IMR-90 (cell line): ENCODE data around the gene COPA. TPM values are rescaled to one million over a fixed set of nuclear protein-coding genes. Genes with fewer than 3 reads are reported as not detected.

Experiments
- ATAC-seq: fragments of 200-7000 bp; cut with Tn5 transposase; 2 replicates; pipeline ENCODE4 v1.9.1; 2020; ENCODE audit warnings: low read depth, mild to moderate bottlenecking, moderate library complexity
- BruUV-seq: library from RNA; stranded (reverse); fragments of 400-500 nt; replicated peaks from 2 replicates; lab custom pipeline; 2021; lab: Mats Ljungman, UMichigan
- CTCF ChIA-PET: fragments of 300-600 bp; formaldehyde crosslinking; extraction: SDS; loops from one replicate; lab custom pipeline; 2021; ENCODE audit warnings: antibody characterized with exemption; lab: Yijun Ruan, JAX
- POLR2A ChIA-PET: fragments of 300-600 bp; sonication (Branson Sonifier 250); formaldehyde crosslinking; loops from one replicate; lab custom pipeline; 2022; ENCODE audit warnings: antibody characterized with exemption; ENCODE audit not compliant: unreplicated experiment; lab: Charles Lee
- DNase-seq: peaks from one replicate; pipeline ENCODE4 v3.0.0; 2013
- H2AFZ ChIP-seq: replicated peaks from 2 replicates; pipeline ENCODE3; 2013; ENCODE audit warnings: low read length, mild to moderate bottlenecking; ENCODE audit not compliant: poor library complexity
- H2AK5ac ChIP-seq: 2 replicates; pipeline ENCODE4 v1.6.1; 2013; ENCODE audit warnings: low read depth, low read length, inconsistent platforms
- H2AK9ac ChIP-seq: replicated peaks from 2 replicates; pipeline ENCODE3; 2013; ENCODE audit warnings: mild to moderate bottlenecking, low read depth, low read length, moderate library complexity; ENCODE audit not compliant: poor library complexity
- H2BK120ac ChIP-seq: 2 replicates; pipeline ENCODE4 v1.6.1; 2013; ENCODE audit warnings: low read depth, low read length, inconsistent platforms
- H2BK15ac ChIP-seq: 3 replicates; pipeline ENCODE4 v1.6.1; 2013; ENCODE audit warnings: low read depth, low read length, inconsistent platforms
- H2BK20ac ChIP-seq: 2 replicates; pipeline ENCODE4 v1.6.1; 2013; ENCODE audit warnings: low read depth, mild to moderate bottlenecking, inconsistent platforms, low read length, moderate library complexity
- H2BK5ac ChIP-seq: 2 replicates; pipeline ENCODE4 v1.6.1; 2013; ENCODE audit warnings: mild to moderate bottlenecking, low read depth, low read length, inconsistent platforms; ENCODE audit not compliant: poor library complexity, severe bottlenecking
- H3K14ac ChIP-seq: replicated peaks from 2 replicates; pipeline ENCODE4 v1.6.1; 2013; ENCODE audit warnings: low read depth, low read length, inconsistent platforms
- H3K18ac ChIP-seq: 2 replicates; pipeline ENCODE4 v1.6.1; 2013; ENCODE audit warnings: low read depth, low read length, control low read depth
- H3K23ac ChIP-seq: 2 replicates; pipeline ENCODE4 v1.6.1; 2013; ENCODE audit warnings: low read depth, low read length, inconsistent platforms
- H3K27ac ChIP-seq: 2 replicates; pipeline ENCODE4 v1.5.1; 2013; ENCODE audit warnings: mild to moderate bottlenecking, control low read depth, low read length; ENCODE audit not compliant: insufficient read depth
- H3K27me3 ChIP-seq: 2 replicates; pipeline ENCODE4 v1.6.1; 2013; ENCODE audit warnings: low read length; ENCODE audit not compliant: control insufficient read depth, insufficient read depth
- H3K36me3 ChIP-seq: 2 replicates; pipeline ENCODE4 v1.6.1; 2013; ENCODE audit warnings: low read length, mixed read lengths; ENCODE audit not compliant: control insufficient read depth, insufficient read depth
- H3K4ac ChIP-seq: 2 replicates; pipeline ENCODE4 v1.6.1; 2013; ENCODE audit warnings: low read depth, low read length, inconsistent platforms
- H3K4me1 ChIP-seq: 2 replicates; pipeline ENCODE4 v1.6.1; 2013; ENCODE audit warnings: low read length, mixed read lengths; ENCODE audit not compliant: control insufficient read depth, insufficient read depth
- H3K4me2 ChIP-seq: 2 replicates; pipeline ENCODE4 v1.6.1; 2013; ENCODE audit warnings: low read depth, mild to moderate bottlenecking, control low read depth, low read length, moderate library complexity
- H3K4me3 ChIP-seq: 2 replicates; pipeline ENCODE4 v1.5.1; 2013; ENCODE audit warnings: low read depth, mild to moderate bottlenecking, control low read depth, low read length, moderate library complexity; ENCODE audit not compliant: insufficient read depth
- H3K56ac ChIP-seq: 2 replicates; pipeline ENCODE4 v1.6.1; 2013; ENCODE audit warnings: low read length, inconsistent platforms; ENCODE audit not compliant: insufficient read depth; ENCODE audit errors: extremely low read depth
- H3K79me1 ChIP-seq, 2 experiments: 2 replicates each; pipeline ENCODE4 v1.6.1; 2013; ENCODE audit warnings: low read length in 2 of 2, inconsistent platforms in 1 of 2, low read depth in 1 of 2
- H3K9ac ChIP-seq: 2 replicates; pipeline ENCODE4 v1.6.1; 2013; ENCODE audit warnings: low read depth, low read length, control low read depth
- H3K9me1 ChIP-seq: 2 replicates; pipeline ENCODE4 v1.6.1; 2013; ENCODE audit warnings: low read length, inconsistent platforms; ENCODE audit not compliant: insufficient read depth
- H3K9me3 ChIP-seq: 2 replicates; pipeline ENCODE4 v1.6.1; 2013; ENCODE audit warnings: low read length; ENCODE audit not compliant: control insufficient read depth, insufficient read depth
- H4K20me1 ChIP-seq: 2 replicates; pipeline ENCODE4 v1.6.1; 2013; ENCODE audit warnings: low read length, inconsistent platforms; ENCODE audit not compliant: insufficient read depth
- H4K5ac ChIP-seq: 2 replicates; pipeline ENCODE4 v1.6.1; 2013; ENCODE audit warnings: mild to moderate bottlenecking, low read depth, low read length, control low read depth
- H4K8ac ChIP-seq, 2 experiments: 2 replicates each; pipeline ENCODE4 v1.6.1; 2013; ENCODE audit warnings: low read depth in 2 of 2, low read length in 2 of 2, control low read depth in 1 of 2, inconsistent platforms in 1 of 2
- H4K91ac ChIP-seq: 2 replicates; pipeline ENCODE4 v1.6.1; 2013; ENCODE audit warnings: low read depth, low read length, inconsistent platforms; ENCODE audit not compliant: insufficient read depth
- BHLHE40 ChIP-seq: fragments of 150-350 bp; IDR thresholded peaks from 2 replicates; pipeline ENCODE4 v1.6.1; 2016; ENCODE audit warnings: mild to moderate bottlenecking, low read depth, low read length
- CEBPB ChIP-seq: IDR thresholded peaks from 2 replicates; pipeline ENCODE4 v1.6.1; 2012; ENCODE audit warnings: low read depth, low read length, improper control_type of control experiment
- CHD1 ChIP-seq: IDR thresholded peaks from 2 replicates; pipeline ENCODE4 v1.6.1; 2012; ENCODE audit warnings: low read depth, low read length, improper control_type of control experiment
- ELK1 ChIP-seq: fragments of 150-350 bp; IDR thresholded peaks from 2 replicates; pipeline ENCODE4 v1.6.1; 2016; ENCODE audit warnings: low read depth, mild to moderate bottlenecking, low read length, moderate library complexity, borderline replicate concordance
- FOS ChIP-seq: fragments of 150-350 bp; IDR thresholded peaks from 2 replicates; pipeline ENCODE4 v1.6.1; 2016; ENCODE audit warnings: low read depth, low read length
- MAFK ChIP-seq: IDR thresholded peaks from 2 replicates; pipeline ENCODE4 v1.6.1; 2012; ENCODE audit warnings: low read depth, low read length, improper control_type of control experiment
- MAZ ChIP-seq: IDR thresholded peaks from 2 replicates; pipeline ENCODE4 v1.6.1; 2012; ENCODE audit warnings: low read depth, mild to moderate bottlenecking, low read length, improper control_type of control experiment, moderate library complexity, borderline replicate concordance
- MXI1 ChIP-seq: IDR thresholded peaks from 2 replicates; pipeline ENCODE4 v1.6.1; 2012; ENCODE audit warnings: low read depth, mild to moderate bottlenecking, low read length, moderate library complexity, borderline replicate concordance
- POLR2A ChIP-seq: IDR thresholded peaks from 2 replicates; pipeline ENCODE4 v1.6.1; 2012; ENCODE audit warnings: mild to moderate bottlenecking, low read depth, low read length
- RAD21 ChIP-seq: IDR thresholded peaks from 2 replicates; pipeline ENCODE4 v1.6.1; 2012; ENCODE audit warnings: low read length, improper control_type of control experiment
- RCOR1 ChIP-seq: IDR thresholded peaks from 2 replicates; pipeline ENCODE4 v1.6.1; 2012; ENCODE audit warnings: mild to moderate bottlenecking, low read length, improper control_type of control experiment; ENCODE audit not compliant: insufficient replicate concordance
- RFX5 ChIP-seq: IDR thresholded peaks from 2 replicates; pipeline ENCODE4 v1.8.0; 2012; ENCODE audit warnings: low read depth, mild to moderate bottlenecking, low read length, moderate library complexity
- SMC3 ChIP-seq: fragments of 150-350 bp; IDR thresholded peaks from 2 replicates; pipeline ENCODE4 v1.6.1; 2016; ENCODE audit warnings: low read depth, mild to moderate bottlenecking, antibody characterized with exemption, low read length, moderate library complexity
- WGBS, 2 experiments: methylation state at CpG; one replicate each; pipeline versions ENCODE4 v1.1.5 to v1.1.7; 2013; ENCODE audit warnings: missing lambda C conversion rate in 2 of 2; ENCODE audit not compliant: insufficient read length in 1 of 2; ENCODE audit errors: extremely low coverage in 2 of 2; 5-methylcytosine and 5-hydroxymethylcytosine counted together
- dilution Hi-C: fragments of 300-500 bp; cut with HindIII; formaldehyde crosslinking; loops from one replicate; pipeline ENCODE4 v1.14.3; 2018; ENCODE audit warnings: low sequenced_read_pairs; ENCODE audit not compliant: unreplicated experiment
- in situ Hi-C: fragments of 300-500 bp; cut with MboI; formaldehyde crosslinking; loops from 3 replicates; pipeline ENCODE4 v1.14.3; 2019; ENCODE audit warnings: low sequenced_read_pairs, inconsistent platforms, mixed read lengths
- intact Hi-C: fragments of 100-400 bp; cut with micrococcal nuclease; formaldehyde crosslinking; loops from 2 replicates; pipeline ENCODE4 v1.10.0; 2022
- polyA plus RNA-seq, 3 experiments: library from polyadenylated mRNA; depleted of rRNA; stranded (reverse); fragments of >200 nt; gene quantifications; 2 replicates each; pipeline ENCODE4 v1.2.3, GENCODE V29; 2012; ENCODE audit warnings: low replicate concordance in 1 of 3
- total RNA-seq: library from RNA; depleted of rRNA; stranded (reverse); fragments of >200 nt; gene quantifications from 2 replicates; pipeline ENCODE4 v1.2.3, GENCODE V29; 2012
- TF ChIP-seq, protein P1 (sequence below): conservative IDR thresholded peaks from 2 replicates; pipeline ENCODE4 v1.5.1; 2012; ENCODE audit warnings: mild to moderate bottlenecking, low read depth, low read length, improper control_type of control experiment

The COPA gene
- total and polyA plus RNA-seq, 2 of the 4 experiments (the other 2 are of a cell fraction), result 204 to 436 TPM

GRCh38 chr1:160360227-160360695 is 17.2 kb upstream of the COPA start:
- in situ Hi-C loops, result no loop called here
- intact Hi-C loops, result no loop called here
- no peak for ATAC-seq

More at GRCh38 chr1:160360227-160360695, 17.2 kb upstream of the COPA start:
- Histone ChIP-seq H3K23ac (no peak overlapping the region), H4K20me1 (no peaks in the 10 kb centered on the region; the same call in 1 of the 2 replicates), H3K56ac (no peak overlapping the region), H4K91ac (no peak overlapping the region), H3K4me2 (no peak overlapping the region), H2AK9ac (no peak overlapping the region), H4K5ac (no peak overlapping the region), H3K14ac (no peak overlapping the region), H3K4me3 (no peak overlapping the region), H2BK120ac (no peak overlapping the region), H2AK5ac (no peak overlapping the region), H2BK15ac (no peak overlapping the region), H3K4me1 (peaks cover 2% of the 10 kb centered on the region; the same call in 1 of the 2 replicates), H3K9me3 (no peaks in the 10 kb centered on the region), H2BK20ac (no peak overlapping the region), H3K9me1 (no peaks in the 10 kb centered on the region; the same call in 1 of the 2 replicates), H3K27me3 (no peaks in the 10 kb centered on the region), H2AFZ (no peak overlapping the region), H3K36me3 (peaks cover 34% of the 10 kb centered on the region), H3K79me1 (no peaks in the 10 kb centered on the region), H4K8ac (no peak overlapping the region), H3K4ac (no peak overlapping the region), H3K9ac (no peak overlapping the region), H2BK5ac (no peak overlapping the region), H3K18ac (no peak overlapping the region), H3K27ac (no peak overlapping the region)
- no peak for TF ChIP-seq RFX5
- no peak for TF ChIP-seq MXI1
- no peak for TF ChIP-seq RAD21
- TF ChIP-seq ELK1, result no peak
- no peak for TF ChIP-seq MAZ
- TF ChIP-seq SMC3, result no peak
- no peak for TF ChIP-seq MAFK
- no peak for TF ChIP-seq FOS
- TF ChIP-seq BHLHE40, result no peak
- no peak for TF ChIP-seq CEBPB
- no peak for TF ChIP-seq CHD1
- TF ChIP-seq POLR2A, result no peak
- no peak for TF ChIP-seq RCOR1
- TF ChIP-seq, protein P1, sequence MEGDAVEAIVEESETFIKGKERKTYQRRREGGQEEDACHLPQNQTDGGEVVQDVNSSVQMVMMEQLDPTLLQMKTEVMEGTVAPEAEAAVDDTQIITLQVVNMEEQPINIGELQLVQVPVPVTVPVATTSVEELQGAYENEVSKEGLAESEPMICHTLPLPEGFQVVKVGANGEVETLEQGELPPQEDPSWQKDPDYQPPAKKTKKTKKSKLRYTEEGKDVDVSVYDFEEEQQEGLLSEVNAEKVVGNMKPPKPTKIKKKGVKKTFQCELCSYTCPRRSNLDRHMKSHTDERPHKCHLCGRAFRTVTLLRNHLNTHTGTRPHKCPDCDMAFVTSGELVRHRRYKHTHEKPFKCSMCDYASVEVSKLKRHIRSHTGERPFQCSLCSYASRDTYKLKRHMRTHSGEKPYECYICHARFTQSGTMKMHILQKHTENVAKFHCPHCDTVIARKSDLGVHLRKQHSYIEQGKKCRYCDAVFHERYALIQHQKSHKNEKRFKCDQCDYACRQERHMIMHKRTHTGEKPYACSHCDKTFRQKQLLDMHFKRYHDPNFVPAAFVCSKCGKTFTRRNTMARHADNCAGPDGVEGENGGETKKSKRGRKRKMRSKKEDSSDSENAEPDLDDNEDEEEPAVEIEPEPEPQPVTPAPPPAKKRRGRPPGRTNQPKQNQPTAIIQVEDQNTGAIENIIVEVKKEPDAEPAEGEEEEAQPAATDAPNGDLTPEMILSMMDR, result no peak
- WGBS, 2 experiments, result no CpG with 5 or more reads among the region's 8 CpGs
- no TSS peak for BruUV-seq
- dilution Hi-C loops, result no loop called here
- ChIA-PET CTCF (no interaction called here), POLR2A (no interaction called here)
- no peak for DNase-seq
